DMS153 (cell line): ENCODE measurements around the gene COX6B2.

Source experiments
- DNase-seq: peaks from one replicate; lab custom pipeline; 2025; lab: John Stamatoyannopoulos, UW

The COX6B2 gene

DNA sequence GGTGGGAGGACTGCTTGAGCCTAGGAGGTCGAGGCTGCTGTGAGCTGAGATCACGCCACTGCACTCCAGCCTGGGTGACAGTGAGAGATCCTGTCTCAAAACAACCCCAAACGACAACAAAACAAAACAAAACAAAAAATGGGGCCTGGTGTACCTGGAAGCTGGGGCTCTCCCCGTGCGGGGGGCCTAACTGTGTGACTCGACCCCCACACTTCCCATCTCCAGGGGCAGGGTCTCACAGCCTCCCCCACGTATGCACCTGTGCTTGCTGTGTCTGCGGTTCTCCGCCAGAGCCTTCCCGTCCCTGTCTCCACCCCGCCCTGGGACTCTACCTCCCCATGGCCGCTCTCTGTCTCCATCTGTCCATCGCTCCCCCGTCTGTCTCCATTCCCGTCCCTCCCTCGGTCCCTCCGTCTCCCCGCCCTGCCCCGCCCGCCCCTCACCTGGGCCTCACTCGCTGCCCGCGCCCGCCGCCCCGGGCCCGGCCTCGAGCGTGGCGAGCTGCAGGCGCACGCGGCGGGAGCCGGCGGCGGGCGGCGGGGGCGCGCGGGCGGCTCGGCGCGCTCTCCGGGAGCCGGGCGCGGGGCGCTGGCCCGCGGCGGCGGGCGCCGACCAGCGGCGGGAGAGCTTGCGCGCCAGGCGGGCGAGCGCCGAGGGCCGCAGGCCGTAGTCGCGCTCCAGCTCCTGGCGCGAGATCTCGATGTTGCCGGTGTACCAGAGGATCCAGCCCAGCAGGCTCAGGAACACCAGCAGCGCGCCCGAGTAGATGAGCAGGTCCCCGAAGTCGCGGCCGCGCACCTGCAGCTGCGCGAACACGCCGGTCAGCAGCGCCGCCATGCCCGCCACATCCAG is 29.0 kb upstream of the COX6B2 start:
- DNase-seq: peak; percentile 28

DNA sequence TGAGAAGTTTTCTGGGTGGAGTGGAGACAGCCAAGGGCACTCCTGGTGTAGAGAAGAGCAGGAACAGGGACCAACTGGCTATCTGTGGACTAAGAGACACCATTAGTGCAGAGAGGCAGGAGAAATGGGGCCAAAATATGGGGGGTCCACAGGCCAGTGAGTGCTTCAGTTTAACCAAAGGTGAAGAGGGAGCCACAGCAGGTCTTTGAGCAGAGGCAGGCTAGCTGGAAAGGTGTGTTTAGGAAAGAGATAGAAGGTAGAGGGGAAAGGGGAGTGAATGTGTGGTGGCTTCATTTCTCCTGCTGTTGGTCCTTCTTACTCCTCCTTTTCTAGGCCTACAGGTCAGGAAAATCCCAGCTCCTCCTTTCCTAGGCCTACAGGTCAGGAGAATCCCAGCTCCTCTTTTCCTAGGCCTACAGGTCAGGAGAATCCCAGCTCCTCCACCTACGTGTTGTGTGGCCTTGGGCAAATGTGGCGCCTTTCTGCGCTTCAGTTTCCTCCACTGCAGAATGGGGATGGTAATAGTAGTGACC is 28.1 kb upstream of the COX6B2 start:
- no peak for DNase-seq

DNA sequence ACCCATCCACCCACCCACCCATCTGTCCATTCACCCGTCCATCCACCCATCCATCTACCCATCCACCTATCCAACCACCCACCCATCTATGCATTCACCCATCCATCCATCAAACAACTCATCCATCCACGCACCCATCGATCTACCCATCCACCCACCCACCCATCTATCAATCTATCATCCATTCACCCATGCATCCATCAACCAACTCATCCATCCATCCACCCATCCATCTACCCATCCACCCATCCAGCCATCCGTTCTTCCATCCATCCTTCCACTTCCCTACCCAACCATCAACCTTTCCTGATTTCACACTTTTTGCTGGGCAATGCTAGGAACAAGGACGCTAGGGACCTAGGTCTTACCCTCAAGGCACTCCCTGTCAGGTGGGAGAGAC is 27.5 kb upstream of the COX6B2 start:
- no peak for DNase-seq

DNA sequence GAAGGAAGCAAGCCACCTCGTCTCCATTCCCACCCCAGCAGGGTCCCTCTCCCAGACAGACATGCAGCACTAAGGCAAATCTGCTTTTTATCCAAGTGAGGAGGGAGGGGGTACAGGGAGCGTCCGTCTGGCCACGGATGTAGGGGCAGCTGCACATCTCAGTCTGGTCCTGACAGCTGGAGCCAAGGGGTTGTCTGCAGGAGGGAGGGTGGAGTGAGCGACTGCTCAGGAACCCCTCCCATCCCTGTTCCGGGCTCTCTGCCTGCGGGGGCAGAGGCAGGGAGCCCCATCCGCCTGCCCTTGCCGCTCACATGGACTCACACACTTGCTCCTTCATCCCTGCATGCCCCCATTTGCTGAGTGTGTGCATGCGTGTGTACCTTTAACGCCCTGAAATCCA is 24.7 kb upstream of the COX6B2 start:
- DNase-seq: no peak

DNA sequence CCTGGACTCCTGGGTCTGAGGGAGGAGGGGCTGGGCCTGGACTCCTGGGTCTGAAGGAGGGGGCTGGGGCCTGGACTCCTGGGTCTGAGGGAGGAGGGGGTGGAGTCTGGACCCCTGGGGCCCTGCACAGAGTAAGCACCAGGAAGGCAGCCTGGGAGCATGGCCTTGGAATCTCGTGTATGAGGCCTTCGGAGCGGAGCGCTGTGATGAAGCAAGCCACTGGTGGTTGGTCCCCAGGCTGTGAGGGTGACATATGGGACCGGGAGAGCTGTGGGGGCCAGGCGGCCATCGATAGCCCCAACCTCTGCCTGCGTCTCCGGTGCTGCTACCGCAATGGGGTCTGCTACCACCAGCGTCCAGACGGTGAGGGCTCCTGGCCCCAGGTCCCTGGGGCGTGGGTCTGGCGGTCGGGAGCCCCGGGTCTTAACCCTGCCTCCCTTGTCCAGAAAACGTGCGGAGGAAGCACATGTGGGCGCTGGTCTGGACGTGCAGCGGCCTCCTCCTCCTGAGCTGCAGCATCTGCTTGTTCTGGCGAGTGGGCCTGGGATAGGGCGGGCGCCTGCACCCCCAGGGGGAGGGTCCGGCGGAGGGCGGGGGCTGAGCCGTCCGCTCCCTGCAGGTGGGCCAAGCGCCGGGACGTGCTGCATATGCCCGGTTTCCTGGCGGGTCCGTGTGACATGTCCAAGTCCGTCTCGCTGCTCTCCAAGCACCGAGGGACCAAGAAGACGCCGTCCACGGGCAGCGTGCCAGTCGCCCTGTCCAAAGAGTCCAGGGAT is 23.0 kb upstream of the COX6B2 start:
- no peak for DNase-seq

DNA sequence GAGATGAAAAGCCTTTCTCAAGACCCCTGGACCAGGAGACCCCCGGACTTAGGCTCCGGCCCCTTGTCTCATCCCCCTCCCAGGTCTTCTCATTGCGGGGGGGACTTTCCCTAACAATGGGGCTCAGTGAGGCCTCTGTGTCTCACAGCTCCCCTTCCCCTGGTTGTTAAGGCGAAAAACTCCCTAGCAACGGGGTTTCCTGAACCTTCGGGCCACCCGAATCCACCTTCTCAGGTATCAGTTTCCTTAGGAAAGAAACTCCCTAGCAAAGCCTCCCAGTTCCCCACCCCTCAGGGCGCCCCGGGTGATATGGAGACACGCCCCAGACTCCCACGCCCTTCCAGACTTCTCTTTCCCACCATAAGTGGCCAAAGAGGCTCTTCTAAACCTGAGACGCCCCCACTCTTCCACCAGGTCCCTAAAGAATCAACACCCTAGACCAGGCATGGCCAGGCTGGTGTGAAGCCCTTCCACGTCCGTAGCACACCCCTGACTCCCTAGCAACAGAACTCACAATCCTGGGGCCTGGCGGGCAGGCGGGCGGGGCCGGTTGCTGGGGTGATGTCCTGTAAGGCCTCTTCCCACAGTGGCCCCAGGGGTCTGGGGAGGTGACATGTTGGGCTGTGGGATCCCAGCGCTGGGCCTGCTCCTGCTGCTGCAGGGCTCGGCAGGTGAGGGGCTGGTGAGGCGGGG is 21.9 kb upstream of the COX6B2 start, which contains the start of gene TMEM190:
Gene TMEM190, plus strand, starts transcription at position 586 of the 693 bp plus-strand sequence. Its CDS starts 28 bp downstream, at position 614.
- no peak for DNase-seq

DNA sequence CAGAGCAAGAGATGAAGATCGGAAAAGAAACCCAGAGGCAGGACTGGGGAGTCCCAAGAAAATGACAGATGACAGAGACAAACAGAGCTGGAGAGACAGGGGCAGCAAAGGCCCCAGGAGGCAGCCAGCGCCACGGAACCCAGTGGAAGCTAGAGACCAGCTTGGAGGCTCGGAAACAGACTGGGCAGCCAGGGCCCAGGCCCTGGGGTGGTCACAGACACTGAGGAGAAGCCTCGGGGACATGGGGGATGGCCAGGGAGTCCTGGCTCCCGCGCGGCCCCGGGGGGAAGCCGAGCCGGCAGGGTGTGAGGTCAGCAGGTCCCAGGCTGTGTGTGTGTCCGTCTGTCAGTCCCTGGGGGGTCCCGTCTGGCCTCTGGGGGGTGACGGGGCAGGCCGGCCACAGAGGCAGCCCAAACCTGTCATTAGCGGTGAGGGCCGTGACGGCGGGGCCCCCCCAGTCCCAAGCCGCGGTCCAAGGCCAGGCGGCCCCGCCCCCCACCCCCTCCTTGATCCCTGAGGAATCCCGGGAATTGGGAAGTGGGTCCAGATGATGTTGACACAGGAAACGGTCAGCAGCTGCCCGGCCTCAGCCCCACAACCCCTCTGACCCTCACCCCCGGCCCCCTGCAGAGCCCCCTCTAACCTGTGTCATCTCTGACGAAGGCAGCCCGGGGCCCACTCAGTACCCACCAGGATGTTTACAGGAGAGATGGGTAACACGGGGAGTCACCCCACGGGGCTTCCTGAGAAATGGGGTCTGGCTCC is 19.7 kb upstream of the COX6B2 start:
- no peak for DNase-seq

DNA sequence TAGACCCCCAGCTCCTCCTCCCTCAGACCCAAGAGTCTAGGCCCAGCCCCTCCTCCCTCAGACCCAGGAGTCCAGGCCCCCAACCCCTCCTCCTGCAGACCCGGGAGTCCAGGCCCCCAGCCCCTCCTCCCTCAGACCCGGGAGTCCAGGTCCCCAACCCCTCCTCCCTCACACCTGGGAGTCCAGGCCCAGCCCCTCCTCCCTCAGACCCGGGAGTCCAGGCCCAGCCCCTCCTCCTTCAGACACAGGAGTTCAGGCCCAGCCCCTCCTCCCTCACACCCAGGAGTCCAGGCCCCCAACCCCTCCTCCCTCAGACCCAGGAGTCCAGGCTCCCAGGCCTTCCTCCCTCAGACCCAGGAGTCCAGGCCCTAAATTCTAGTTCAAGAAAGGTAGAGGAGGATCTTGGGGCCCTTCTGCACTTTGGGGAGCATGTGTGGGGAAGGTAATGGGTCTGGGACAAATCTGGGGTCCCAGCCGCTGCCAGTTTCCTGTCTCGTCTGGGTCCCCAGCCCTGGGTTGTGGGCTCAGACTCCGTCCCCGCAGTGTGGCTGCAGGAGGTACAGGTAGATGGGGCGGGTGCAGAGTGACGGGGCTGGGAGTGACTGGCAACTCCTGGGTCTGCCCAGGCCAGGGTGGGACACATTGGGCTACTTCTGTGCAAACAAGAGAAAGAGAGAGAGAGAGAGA is 18.9 kb upstream of the COX6B2 start:
- DNase-seq: no peak

DNA sequence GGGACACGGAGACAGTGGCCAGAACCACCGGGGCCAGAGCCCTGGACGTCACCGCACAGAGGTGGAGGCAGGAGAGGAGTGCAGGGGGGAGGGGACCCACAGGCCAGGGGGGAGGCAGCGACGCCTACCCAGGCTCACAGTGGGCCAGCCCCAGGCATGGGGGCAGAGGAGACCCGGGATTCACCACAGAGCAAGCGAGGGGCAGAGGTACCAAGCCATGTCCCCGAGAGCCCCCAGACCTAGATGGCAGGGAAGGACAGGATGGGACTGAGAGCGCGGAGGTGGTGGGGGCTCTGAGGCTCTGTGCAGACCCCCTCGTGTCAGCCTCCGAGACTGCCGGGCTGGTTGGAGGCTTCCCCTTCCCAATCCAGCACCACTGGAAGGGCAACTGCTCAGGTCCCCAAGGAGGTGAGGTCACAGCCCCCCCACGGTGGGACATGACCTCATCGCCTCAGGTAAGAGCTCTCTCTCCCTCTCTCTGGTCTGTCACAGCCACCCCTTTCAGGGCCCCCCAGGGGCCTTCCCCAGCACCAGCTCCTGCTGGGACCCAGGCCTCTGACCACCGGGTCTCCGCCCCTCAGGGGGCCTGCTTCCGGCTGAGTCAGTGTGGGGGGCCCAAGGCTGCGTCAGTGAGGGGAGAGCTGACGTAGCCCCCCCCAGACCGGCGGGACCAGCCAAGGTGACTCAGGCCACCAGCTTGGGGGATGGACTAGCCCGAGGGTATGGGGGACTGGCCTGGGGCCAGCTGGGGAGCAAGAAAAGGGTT is 18.0 kb upstream of the COX6B2 start:
- no peak for DNase-seq

DNA sequence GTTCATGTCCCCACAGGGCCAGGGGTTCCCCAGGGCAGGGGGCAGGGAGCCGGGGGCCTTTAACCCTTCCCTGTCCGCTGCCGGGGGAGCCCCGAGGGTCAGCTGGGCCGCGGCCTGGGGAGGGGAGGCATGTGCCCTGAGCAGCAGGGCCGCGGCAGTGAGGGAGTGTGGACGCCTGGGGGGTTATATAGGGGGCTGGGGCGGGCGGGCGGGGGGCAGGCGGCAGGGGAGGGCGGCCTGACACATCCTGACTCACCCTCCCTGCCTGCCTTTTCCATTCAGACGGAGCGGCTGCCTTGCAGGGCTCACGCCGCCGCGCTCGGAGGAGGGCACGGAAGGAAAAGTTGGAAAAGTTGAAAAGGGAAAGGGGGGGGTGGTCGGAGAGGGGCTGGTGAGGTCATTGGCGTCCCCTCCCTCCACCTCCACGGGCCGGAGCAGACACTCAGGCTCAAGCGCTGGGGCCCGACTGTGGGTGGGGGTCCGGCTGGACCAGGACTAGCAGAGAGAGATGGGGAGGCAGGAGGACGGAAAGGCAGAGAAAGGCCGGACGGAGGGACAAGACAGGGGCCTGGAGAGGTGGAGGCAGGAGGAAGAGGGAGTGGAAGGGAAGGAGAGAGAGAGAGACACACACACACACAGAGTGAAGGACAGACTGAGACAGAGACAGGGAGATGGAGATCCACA is 15.9 kb upstream of the COX6B2 start, which contains the start of gene IL11:
Gene IL11, minus strand, starts transcription at position 159 of the 684 bp plus-strand sequence. Its CDS starts 153 bp downstream, at position 6.
- DNase-seq: no peak

DNA sequence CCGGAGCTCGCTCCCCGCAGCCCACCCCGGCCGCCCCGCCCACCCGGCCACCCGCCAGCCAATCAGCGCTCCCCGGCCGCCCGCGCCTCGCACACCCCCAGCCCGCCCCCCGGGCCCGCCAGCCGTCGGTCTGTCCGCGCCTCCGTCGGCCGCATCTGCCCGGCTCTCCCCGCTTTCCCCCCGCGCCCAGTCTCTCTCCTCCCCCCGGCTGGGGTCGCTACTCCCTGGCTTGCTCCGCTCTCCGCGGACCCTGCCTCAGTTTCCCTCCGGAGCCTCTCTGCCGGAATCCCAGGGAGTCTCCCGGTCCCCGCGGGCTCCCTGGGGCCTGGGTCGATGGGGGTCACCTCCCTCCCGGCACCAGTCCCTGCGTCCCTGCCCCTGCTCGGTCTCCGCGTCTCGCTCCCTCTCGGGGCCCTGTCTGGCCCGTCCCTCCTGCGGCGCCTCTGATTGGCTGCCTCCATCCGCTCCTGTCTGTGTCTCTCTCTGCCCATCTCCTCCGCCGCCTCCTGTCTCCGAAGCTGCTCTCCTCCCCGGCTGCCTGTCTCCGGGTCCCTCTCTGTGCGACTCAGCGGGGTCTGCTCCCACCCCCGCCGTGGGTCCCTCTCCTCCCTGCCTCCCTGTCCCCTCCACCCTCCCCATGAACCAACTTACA is 15.3 kb upstream of the COX6B2 start:
- no peak for DNase-seq

DNA sequence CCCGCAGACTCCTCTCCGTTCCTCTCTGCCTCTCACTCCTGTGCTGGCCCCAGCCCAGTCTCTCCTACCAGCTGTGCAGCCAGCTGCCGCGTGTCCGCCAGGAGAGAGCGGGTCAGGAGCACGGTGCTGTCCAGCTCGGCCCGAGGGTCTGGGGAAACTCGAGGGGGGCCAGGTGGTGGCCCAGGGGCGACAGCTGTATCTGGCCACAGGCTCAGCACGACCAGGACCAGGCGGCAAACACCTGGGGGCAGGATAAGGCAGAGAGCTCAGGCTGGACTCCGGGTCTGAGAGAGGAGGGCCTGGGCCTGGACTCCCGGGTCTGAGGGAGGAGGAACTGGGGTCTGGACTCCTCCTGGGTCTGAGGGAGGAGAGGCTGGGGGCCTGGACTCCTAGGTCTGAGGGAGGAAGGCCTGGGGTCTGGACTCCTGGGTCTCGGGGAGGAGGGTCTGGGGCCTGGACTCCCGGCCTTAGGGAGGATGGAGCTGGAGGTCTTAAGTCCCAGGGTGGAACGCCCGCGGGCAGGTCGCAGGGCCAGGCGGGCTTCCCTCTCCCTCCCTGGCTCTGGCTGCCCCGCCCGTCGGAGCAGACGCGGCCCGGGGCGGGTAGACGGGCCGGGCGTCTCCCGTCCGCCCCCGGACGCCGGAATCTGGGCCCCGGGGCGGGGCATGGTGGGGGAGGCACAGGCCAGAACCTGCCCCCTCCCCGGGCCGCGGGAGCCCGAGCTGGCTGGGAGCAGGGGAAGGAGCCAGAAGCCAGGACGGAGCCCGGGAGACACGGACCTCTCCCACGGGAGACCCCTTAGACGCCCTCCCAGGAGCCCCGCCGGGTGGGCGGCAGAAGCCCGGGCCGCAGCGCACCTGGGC is 14.4 kb upstream of the COX6B2 start:
- DNase-seq: no peak

DNA sequence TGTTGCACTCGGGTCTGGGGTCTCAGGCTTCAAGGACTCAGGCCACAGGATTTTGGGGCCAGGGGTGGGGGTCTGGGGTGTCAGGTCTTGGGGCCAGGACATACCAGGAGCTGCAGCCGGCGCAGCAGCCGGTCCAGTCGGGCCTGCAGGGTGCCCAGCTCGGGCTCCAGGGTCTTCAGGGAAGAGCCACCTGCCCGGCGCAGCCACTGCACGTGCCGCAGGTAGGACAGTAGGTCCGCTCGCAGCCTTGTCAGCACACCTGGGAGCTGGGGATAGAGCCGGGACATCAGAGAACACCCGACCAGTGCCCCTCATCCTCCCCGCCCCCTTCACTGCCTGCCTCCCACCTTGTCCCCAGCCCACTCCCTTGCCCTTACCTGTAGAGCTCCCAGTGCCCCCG is 13.6 kb upstream of the COX6B2 start:
- no peak for DNase-seq

DNA sequence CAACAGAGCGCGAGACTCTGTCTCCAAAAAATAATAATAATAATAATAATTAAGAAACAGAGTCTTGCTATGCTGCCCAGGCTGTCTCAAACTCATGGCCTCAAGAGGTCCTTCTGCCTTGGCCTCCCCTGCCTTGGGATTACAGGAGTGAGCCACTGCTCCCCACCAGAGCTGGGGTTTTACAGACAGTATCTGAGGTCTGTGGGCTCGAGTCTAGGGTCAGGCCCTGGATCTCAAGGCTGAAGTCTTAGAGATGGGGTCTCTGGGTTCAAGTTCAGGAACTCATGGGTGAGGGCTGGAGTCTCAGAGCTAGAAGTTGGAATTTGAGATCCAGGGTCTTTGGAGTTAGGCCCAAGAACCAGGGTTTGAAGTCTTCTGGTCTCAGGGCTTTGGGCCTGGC is 12.3 kb upstream of the COX6B2 start:
- DNase-seq: no peak

DNA sequence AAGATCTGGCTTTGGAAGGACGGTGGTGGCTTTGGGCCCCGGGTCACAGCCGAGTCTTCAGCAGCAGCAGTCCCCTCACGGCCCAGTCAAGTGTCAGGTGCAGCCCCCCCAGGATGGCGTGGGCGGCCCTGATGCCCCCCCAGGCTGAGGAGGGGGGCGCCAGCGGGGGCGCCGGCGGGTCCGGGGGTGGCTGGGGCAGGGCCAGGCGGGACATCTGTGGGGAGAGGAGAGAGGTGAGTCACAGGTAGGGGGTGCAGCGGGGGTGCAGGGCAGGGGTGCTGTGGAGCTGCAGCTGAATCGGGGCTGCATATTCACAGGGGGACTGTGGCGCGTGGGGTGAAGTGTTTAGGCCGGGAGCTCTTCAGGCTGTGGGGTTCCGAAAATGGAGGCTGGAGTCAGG is 11.4 kb upstream of the COX6B2 start:
- no peak for DNase-seq

DNA sequence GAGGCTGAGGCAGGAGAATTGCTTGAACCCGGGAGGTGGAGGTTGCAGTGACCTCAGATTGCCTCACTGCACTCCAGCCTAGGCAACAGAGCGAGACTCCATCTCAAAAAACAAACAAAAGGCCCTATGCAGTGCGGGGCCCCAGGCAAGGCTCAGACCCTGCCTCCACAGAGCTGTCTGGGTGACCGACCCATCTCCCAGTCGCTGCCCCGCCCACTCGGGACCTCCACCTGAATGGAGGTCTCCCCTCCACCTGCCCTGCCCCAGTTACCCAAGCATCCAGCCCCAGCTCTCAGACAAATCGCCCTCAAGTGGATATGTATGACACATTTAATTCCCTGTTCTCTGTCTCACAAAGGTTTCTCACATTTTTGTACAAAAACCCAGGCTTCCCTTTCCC is 10.7 kb upstream of the COX6B2 start:
- DNase-seq: no peak

DNA sequence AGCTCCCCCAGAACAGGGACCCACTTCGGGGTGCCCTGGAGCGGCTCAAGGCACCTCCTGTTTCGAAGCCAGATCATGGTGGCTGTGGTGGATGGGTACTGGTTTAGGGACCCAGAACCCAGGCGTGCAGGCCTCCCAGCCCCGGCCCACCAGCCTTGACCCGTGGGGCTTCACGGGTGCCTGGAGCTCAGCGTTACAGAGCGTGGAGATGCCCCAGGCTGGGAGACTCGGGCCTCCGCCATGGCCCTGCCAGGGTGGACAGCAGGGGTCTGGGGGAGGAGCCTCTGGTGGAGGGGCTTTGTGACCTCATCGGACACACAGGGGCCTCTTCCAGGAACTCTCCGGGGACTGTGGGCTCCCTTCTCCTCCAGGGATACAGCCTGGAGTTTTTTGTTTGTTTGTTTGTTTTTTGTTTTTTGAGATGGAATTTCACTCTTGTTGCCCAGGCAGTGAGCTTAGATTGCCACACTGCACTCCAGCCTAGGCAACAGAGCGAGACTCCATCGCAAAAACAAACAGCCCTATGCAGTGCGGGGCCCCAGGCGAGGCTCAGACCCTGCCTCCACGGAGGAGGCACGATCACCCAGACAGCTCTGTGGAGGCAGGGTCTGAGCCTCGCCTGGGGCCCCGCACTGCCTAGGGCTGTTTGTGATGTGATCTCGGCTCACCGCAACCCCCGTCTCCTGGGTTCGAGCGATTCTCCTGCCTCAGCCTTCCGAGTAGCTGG is 8.6 kb upstream of the COX6B2 start, which contains the start of gene GARIN5B:
Gene GARIN5B, minus strand, starts transcription at position 271 of the 727 bp plus-strand sequence. Its CDS starts 194 bp downstream, at position 77.
- DNase-seq: no peak
